ENCODE results near the gene TRAM2. TPM values are rescaled to one million over a fixed set of nuclear protein-coding genes. Genes with fewer than 3 reads are reported as not detected.

TRAM2 gene
- total and polyA plus RNA-seq, 2 of the 13 experiments (the other 11 are each of a cell fraction or from before 2014, with no cell fraction given): 49.1 to 72.5 TPM

GRCh38 chr6:52575502-52575892 lies 1.4 kb downstream of the TRAM2 start (continued):
- TF ChIP-seq THAP8 (CRISPR knock-in tag; IDR thresholded peaks at IDR 0.05; ENCODE audit: borderline replicate concordance) (no peak), IRF1 (CRISPR knock-in tag; IDR thresholded peaks at IDR 0.05; ENCODE audit: low read depth) (0 out of 2 replicates have a peak, but pooled peaks have one; percentile 60), ZNF414 (CRISPR knock-in tag; IDR thresholded peaks at IDR 0.05) (no peak)

GRCh38 chr6:52574709-52575501 lies 2.0 kb downstream of the TRAM2 start:
- H3K36me3 ChIP-seq (replicated peaks in 1 of 2; ENCODE audit: control insufficient read depth in 1 of 2, insufficient read depth in 2 of 2, low read length in 2 of 2): peaks cover 0 to 27% of the 10 kb centered on the region in 2 experiments; a peak in 3 of 5 replicates
- H3K4me3 ChIP-seq (replicated peaks in 1 of 3; ENCODE audit: insufficient read depth in 1 of 3, low read depth in 2 of 3, low read length in 3 of 3): peak overlapping the region; percentile 82 to 97 (median 89)
- POLR2A ChIA-PET: interaction anchor here (1.2 to 5.7 kb wide), 10 partner anchors 8 to 157 kb away, joined by 3 to 133 read pairs (median 12); partner anchors contain the start of gene EFHC1
- WGBS (ENCODE audit: low lambda C conversion rate): 32% methylated on average over 13 of the region's 13 CpGs
- H3K9me3 ChIP-seq (ENCODE audit: low read length): no peaks in the 10 kb centered on the region
- in situ Hi-C loops (cut with HindIII; ENCODE audit: extremely low pct_ligation_motif_present, low pct_unique_long_range_greater_than_20kb): loop anchor here (5.0 kb wide), 1 partner anchor 58 kb away; no protein-coding TSS in a partner anchor
- peak overlapping the region; percentile 79 for H3K27ac ChIP-seq (ENCODE audit: extremely low read length, insufficient read depth, low read length)
- intact Hi-C loops (cut with micrococcal nuclease; ENCODE audit: unreplicated experiment): loop anchor here (5.0 kb wide), 1 partner anchor 73 kb away; no protein-coding TSS in a partner anchor
- peaks cover 63% of the 10 kb centered on the region for H4K20me1 ChIP-seq (ENCODE audit: insufficient read depth, low read length)
- no peaks in the 10 kb centered on the region; a peak in 1 of 5 replicates for H3K27me3 ChIP-seq (ENCODE audit: control insufficient read depth in 1 of 2, insufficient read depth in 2 of 2, low read length in 2 of 2)
- H3K4me1 ChIP-seq (ENCODE audit: insufficient read depth, low read length): peaks cover 77% of the 10 kb centered on the region
- ATAC-seq: no peak
- no peak for FAIRE-seq
- no peak overlapping the region for H2AFZ ChIP-seq (ENCODE audit: low read length)
- CTCF ChIA-PET (ENCODE audit: low intra/inter-chr PET ratio, low total read pairs): interaction anchor here (2.5 to 3.4 kb wide), 2 partner anchors 24 to 89 kb away, joined by 22 to 48 read pairs; no protein-coding TSS in a partner anchor
- no TSS peak for BruUV-seq (replicated peaks)
- DNase-seq (ENCODE audit: low spot score): no peak
- H3K9ac ChIP-seq (ENCODE audit: insufficient read depth, low read depth, low read length): peak overlapping the region; percentile 87
- H3K79me2 ChIP-seq (ENCODE audit: insufficient read depth, low read length): peaks cover 69% of the 10 kb centered on the region
- peak overlapping the region; percentile 97 for H3K4me2 ChIP-seq (ENCODE audit: low read depth, low read length)
- TF ChIP-seq ZNF687 (CRISPR knock-in tag; IDR thresholded peaks at IDR 0.05): no peak
- no peak for TF ChIP-seq LCORL (IDR thresholded peaks at IDR 0.05)
- TF ChIP-seq LCORL (CRISPR knock-in tag; IDR thresholded peaks at IDR 0.05): 0 out of 2 replicates have a peak, but pooled peaks have one; percentile 7
- 0 out of 2 replicates have a peak, but pooled peaks have one; percentile 34 for TF ChIP-seq THAP11 (CRISPR knock-in tag; IDR thresholded peaks at IDR 0.05)
- TF ChIP-seq ZNF263 (CRISPR knock-in tag; IDR thresholded peaks at IDR 0.05): 0 out of 2 replicates have a peak, but pooled peaks have one; percentile 5
- no peak for TF ChIP-seq ZBTB44 (CRISPR knock-in tag; IDR thresholded peaks at IDR 0.05)
- peak; percentile 46; the same call in 1 of the 2 replicates for TF ChIP-seq BHLHE40 (IDR thresholded peaks at IDR 0.05; ENCODE audit: low read length)
- TF ChIP-seq SP5 (CRISPR knock-in tag; IDR thresholded peaks at IDR 0.05; ENCODE audit: borderline replicate concordance, low read depth): 0 out of 2 replicates have a peak, but pooled peaks have one; percentile 7
- no peak for TF ChIP-seq REXO4 (CRISPR knock-in tag; IDR thresholded peaks at IDR 0.05; ENCODE audit: borderline replicate concordance)
- TF ChIP-seq MXI1 (IDR thresholded peaks at IDR 0.05; ENCODE audit: borderline replicate concordance, low read depth, low read length): no peak

Data from HepG2 (cell line).